Measurements from ENCODE around the gene AHRR. TPM values are rescaled to one million over a fixed set of nuclear protein-coding genes. Genes with fewer than 3 reads are reported as not detected.
A peak's percentile ranks its signal among the peaks of the same experiment; 100 is the strongest.

AHRR gene
- total RNA-seq, 6 experiments from 2014 or later = 0.06 to 0.81 (median 0.43) TPM

DNA sequence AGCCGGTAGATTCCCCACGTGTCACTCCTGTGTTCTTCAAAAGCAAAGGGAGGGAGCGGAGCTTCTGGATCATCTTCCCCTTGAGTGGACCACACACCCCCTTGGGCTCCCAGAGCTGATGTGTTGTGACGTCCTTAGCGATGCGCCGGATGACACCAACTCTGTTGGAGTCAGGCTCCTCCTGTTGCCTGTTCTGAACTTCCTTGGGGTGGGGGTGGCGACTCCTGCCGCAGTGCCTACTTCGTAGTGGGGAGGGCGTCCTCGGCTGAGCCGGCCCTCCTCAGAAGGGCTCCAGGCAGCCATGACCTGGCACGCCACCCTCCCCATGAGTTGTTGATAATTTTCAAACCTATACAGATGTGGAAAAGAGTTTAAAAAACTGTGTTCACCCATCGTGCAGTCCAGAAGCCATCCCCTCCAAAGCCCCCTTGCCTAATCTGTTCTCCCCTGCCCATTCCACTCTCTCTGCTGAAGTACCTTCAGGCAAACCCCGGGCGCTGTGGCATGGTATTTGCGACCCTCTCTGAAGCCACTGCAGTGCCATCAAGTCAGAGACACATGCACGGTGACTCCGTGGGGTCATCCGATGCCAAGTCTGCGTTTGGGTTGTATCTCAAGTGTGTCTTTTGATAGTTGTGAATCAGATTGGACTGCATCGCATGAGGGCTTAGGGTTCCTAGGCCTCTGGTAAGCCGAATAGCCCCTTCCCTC lies 138.2 kb downstream of the AHRR start:
- no peaks in the 10 kb centered on the region for H3K27me3 ChIP-seq
- no peak for ATAC-seq
- WGBS (ENCODE audit: insufficient coverage, low coverage, low lambda C conversion rate, missing lambda C conversion rate) = 100% methylated on average over 6 of the region's 24 CpGs
- intact Hi-C loops (cut with DNase I) = no loop called here
- TF ChIP-seq CTCF (IDR thresholded peaks at IDR 0.05) (no peak), POLR2A (IDR thresholded peaks at IDR 0.05) (no peak)
- H3K27ac ChIP-seq = no peak overlapping the region
- peaks cover 0 to 62% (median 11%) of the 10 kb centered on the region in 4 donors for H3K36me3 ChIP-seq
- DNase-seq = peak in 2 of 3 donors; percentile 37 to 46
- no peaks in the 10 kb centered on the region for H3K9me3 ChIP-seq
- no peak overlapping the region for H3K4me3 ChIP-seq
- H3K4me1 ChIP-seq = no peaks in the 10 kb centered on the region

GRCh38 chr5:460273-460625 lies 138.7 kb downstream of the AHRR start:
- Histone ChIP-seq H3K4me1 (no peaks in the 10 kb centered on the region), H3K27ac (no peak overlapping the region), H3K4me3 (no peak overlapping the region), H3K36me3 (peaks cover 0 to 57% (median 13%) of the 10 kb centered on the region in 4 donors), H3K27me3 (no peaks in the 10 kb centered on the region), H3K9me3 (no peaks in the 10 kb centered on the region)
- intact Hi-C loops (cut with DNase I) = no loop called here
- WGBS (ENCODE audit: insufficient coverage, low coverage, low lambda C conversion rate, missing lambda C conversion rate) = 100% methylated on average over 2 of the region's 8 CpGs
- no peak for TF ChIP-seq CTCF (IDR thresholded peaks at IDR 0.05)
- no peak for TF ChIP-seq POLR2A (IDR thresholded peaks at IDR 0.05)
- ATAC-seq (no peak), DNase-seq (peak in 2 of 3 donors; percentile 12 to 18)

GRCh38 chr5:462051-462481 lies 140.6 kb downstream of the AHRR start:
- WGBS (ENCODE audit: insufficient coverage, low coverage, low lambda C conversion rate, missing lambda C conversion rate) = 97% methylated on average over 9 of the region's 24 CpGs
- no peak for ATAC-seq
- Histone ChIP-seq H3K27me3 (no peaks in the 10 kb centered on the region), H3K27ac (no peak overlapping the region), H3K36me3 (peaks cover 0 to 51% (median 11%) of the 10 kb centered on the region in 4 donors), H3K4me1 (no peaks in the 10 kb centered on the region), H3K9me3 (no peaks in the 10 kb centered on the region), H3K4me3 (no peak overlapping the region)
- TF ChIP-seq CTCF (IDR thresholded peaks at IDR 0.05) (no peak), POLR2A (IDR thresholded peaks at IDR 0.05) (no peak)
- DNase-seq = peak in 2 of 3 donors; percentile 32 to 35
- intact Hi-C loops (cut with DNase I) = no loop called here

GRCh38 chr5:463301-463700 lies 141.8 kb downstream of the AHRR start:
- Histone ChIP-seq H3K27ac (no peak overlapping the region), H3K9me3 (no peaks in the 10 kb centered on the region), H3K36me3 (peaks cover 0 to 39% (median 11%) of the 10 kb centered on the region in 4 donors), H3K4me3 (no peak overlapping the region), H3K4me1 (no peaks in the 10 kb centered on the region), H3K27me3 (no peaks in the 10 kb centered on the region)
- ATAC-seq (no peak), DNase-seq (peak in 1 of 3 donors; percentile 14)
- 84% methylated on average over 7 of the region's 7 CpGs for WGBS (ENCODE audit: insufficient coverage, low coverage, low lambda C conversion rate, missing lambda C conversion rate)
- TF ChIP-seq CTCF (IDR thresholded peaks at IDR 0.05) (no peak), POLR2A (IDR thresholded peaks at IDR 0.05) (no peak)
- intact Hi-C loops (cut with DNase I) = no loop called here
